Psoas muscle (tissue), 8 donors: ENCODE data around the gene ZNF219. TPM values are rescaled to one million over a fixed set of nuclear protein-coding genes. Genes with fewer than 3 reads are reported as not detected.

Experiments used
- ATAC-seq, 4 donors: fragments of 200-7000 bp; cut with Tn5 transposase; one replicate each; pipeline ENCODE4 v1.9.1; 2020; ENCODE audit warnings: moderate library complexity in 3 of 4, mild to moderate bottlenecking in 2 of 4
- DNase-seq, 2 donors: peaks; one replicate each; pipeline ENCODE4 v3.0.0-alpha.2; 2020
- H3K27ac ChIP-seq: fragments of 200-600 bp; one replicate; pipeline ENCODE4 v1.8.0; 2022
- H3K27me3 ChIP-seq, 3 donors: fragments of 200-600 bp in 1 of 3; one replicate each; pipeline versions ENCODE4 v1.6.1 to v1.8.0; 2013 to 2022; ENCODE audit warnings: low read length in 2 of 3, mild to moderate bottlenecking in 2 of 3, moderate library complexity in 1 of 3; ENCODE audit not compliant: insufficient read depth in 3 of 3
- H3K36me3 ChIP-seq, 2 donors: fragments of 200-600 bp in 1 of 2; one replicate each; pipeline versions ENCODE4 v1.6.1 to v1.8.0; 2013 to 2022; ENCODE audit warnings: low read depth in 1 of 2, mild to moderate bottlenecking in 1 of 2, moderate library complexity in 1 of 2; ENCODE audit not compliant: insufficient read depth in 1 of 2
- H3K4me1 ChIP-seq: fragments of 200-600 bp; one replicate; pipeline ENCODE4 v1.8.0; 2022
- H3K4me3 ChIP-seq: fragments of 200-600 bp; one replicate; pipeline ENCODE4 v1.8.0; 2022; ENCODE audit warnings: mild to moderate bottlenecking
- H3K9me3 ChIP-seq: fragments of 200-600 bp; one replicate; pipeline ENCODE4 v1.8.0; 2022
- CTCF ChIP-seq: fragments of 200-600 bp; IDR thresholded peaks from one replicate; pipeline ENCODE4 v1.8.0; 2022; ENCODE audit warnings: antibody characterized with exemption
- WGBS, 3 donors: extraction: QIAGEN DNeasy Blood & Tissue Kit; methylation state at CpG; one replicate each; pipeline versions ENCODE4 v1.1.6 to v1.1.7; 2013; 5-methylcytosine and 5-hydroxymethylcytosine counted together
- intact Hi-C, 2 donors: fragments of 100-400 bp; cut with DNase I; formaldehyde crosslinking; loops; one replicate each; pipeline versions ENCODE4 v1.11.0 to v1.14.2; 2022
- polyA plus RNA-seq, 3 donors: library from polyadenylated mRNA; stranded (reverse); fragments of 200-250 nt; gene quantifications; one replicate each; pipeline ENCODE4 v1.2.3, GENCODE V29; 2013
- total RNA-seq, 4 donors: library from RNA; stranded (reverse); fragmentation: NEBNext Ultra II Directional in 2 of 4; extraction: Animal tissue kit (Norgen Biotek cat#: 25700) in 2 of 4; gene quantifications; one replicate each; pipeline versions ENCODE4 v1.2.1 to v1.2.4, GENCODE V29; 2021 to 2023
- donor health status: healthy with polysubstance abuse.
- donor health status: DM: no; HTN: no; CAD: no; lungs with moderate emphysema.
- donor health status: Bipolar disorder and iron deficiency.
- donor health status: healthy.
- donor health status: DM: yes; HTN: yes; CAD: no.
- donor health status: DM: no; HTN: no; CAD: no.
- donor health status: DM: no; HTN: no; CAD: no.
- donor health status: DM: yes; HTN: yes; CAD: no.

The ZNF219 gene
- total and polyA plus RNA-seq, 7 donors: 13.9 to 38.1 (median 28.5) TPM

- ATAC-seq (no peak), DNase-seq (no peak)
- no peaks in the 10 kb centered on the region for H3K36me3 ChIP-seq
- no peak for TF ChIP-seq CTCF
- H3K4me1 ChIP-seq: peaks cover 20% of the 10 kb centered on the region
- H3K27ac ChIP-seq: no peak overlapping the region
- intact Hi-C loops: loop anchor here in 1 of 2 donors (5.0 kb wide), 1 partner anchor 48 kb away; no protein-coding TSS in a partner anchor
- H3K9me3 ChIP-seq: no peaks in the 10 kb centered on the region
- 83 to 87% (median 86%) methylated on average over 3 of the region's 3 CpGs for WGBS, 3 donors
- H3K27me3 ChIP-seq: no peaks in the 10 kb centered on the region
- H3K4me3 ChIP-seq: no peak overlapping the region
Measured at GRCh38 chr14:21050597-21050996, 47.9 kb downstream of the ZNF219 start.

- Histone ChIP-seq H3K9me3 (no peaks in the 10 kb centered on the region), H3K4me1 (peaks cover 23% of the 10 kb centered on the region), H3K4me3 (no peak overlapping the region), H3K27ac (no peak overlapping the region), H3K27me3 (no peaks in the 10 kb centered on the region), H3K36me3 (no peaks in the 10 kb centered on the region)
- intact Hi-C loops: no loop called here
- TF ChIP-seq CTCF: no peak
- DNase-seq (no peak), ATAC-seq (no peak)
- WGBS, 3 donors: 76 to 92% (median 82%) methylated on average over 3 of the region's 3 CpGs
Measured at GRCh38 chr14:21049271-21049673, 49.2 kb downstream of the ZNF219 start.

DNA sequence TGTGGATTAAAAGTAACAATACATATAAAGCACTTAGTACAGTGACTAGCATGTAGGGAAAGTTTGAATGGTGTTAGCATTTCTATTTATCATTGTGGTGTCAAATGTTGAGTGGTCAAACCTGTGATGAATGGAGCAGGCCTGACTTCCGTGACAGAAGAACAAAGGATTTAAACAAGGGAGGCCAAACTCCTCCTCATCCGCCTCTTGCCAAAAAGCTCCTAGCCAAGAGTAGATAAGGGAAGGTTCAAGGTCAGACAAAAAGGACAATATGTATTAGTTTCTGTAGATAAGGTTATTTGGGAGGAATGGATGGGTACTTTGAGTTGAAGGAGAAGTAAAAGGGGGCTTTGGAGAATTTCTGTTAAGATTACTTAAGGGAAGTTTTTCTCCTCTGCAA lies 49.8 kb downstream of the ZNF219 start:
- Histone ChIP-seq H3K9me3 (no peaks in the 10 kb centered on the region), H3K4me3 (no peak overlapping the region), H3K4me1 (peaks cover 29% of the 10 kb centered on the region), H3K27ac (no peak overlapping the region), H3K36me3 (no peaks in the 10 kb centered on the region), H3K27me3 (no peaks in the 10 kb centered on the region)
- TF ChIP-seq CTCF: no peak
- intact Hi-C loops: no loop called here
- WGBS, 3 donors: 59 to 77% (median 61%) methylated on average over 2 of the region's 2 CpGs
- no peak for DNase-seq
- no peak for ATAC-seq

- intact Hi-C loops: no loop called here
- DNase-seq: no peak
- Histone ChIP-seq H3K27ac (peak overlapping the region; percentile 70), H3K4me3 (no peak overlapping the region), H3K36me3 (no peaks in the 10 kb centered on the region), H3K27me3 (no peaks in the 10 kb centered on the region), H3K4me1 (peaks cover 42% of the 10 kb centered on the region), H3K9me3 (no peaks in the 10 kb centered on the region)
- peak in 3 of 4 donors; percentile 37 to 59 (median 44) for ATAC-seq
- WGBS, 3 donors: 29 to 30% (median 29%) methylated on average over 2 of the region's 2 CpGs
- no peak for TF ChIP-seq CTCF
Measured at GRCh38 chr14:21047378-21047781, 51.1 kb downstream of the ZNF219 start.

- peaks cover 70% of the 10 kb centered on the region for H3K4me1 ChIP-seq
- H3K9me3 ChIP-seq: no peaks in the 10 kb centered on the region
- intact Hi-C loops: loop anchor here (5.0 kb wide), 2 partner anchors 187 to 347 kb away; no protein-coding TSS in a partner anchor
- TF ChIP-seq CTCF: no peak
- H3K4me3 ChIP-seq: no peak overlapping the region
- DNase-seq (peak; percentile 35 to 73), ATAC-seq (peak in 3 of 4 donors; percentile 9 to 58 (median 48))
- peak overlapping the region; percentile 73 for H3K27ac ChIP-seq
- WGBS, 3 donors: 13 to 15% (median 14%) methylated on average over 6 of the region's 6 CpGs
- no peaks in the 10 kb centered on the region for H3K27me3 ChIP-seq
- no peaks in the 10 kb centered on the region for H3K36me3 ChIP-seq
Measured at GRCh38 chr14:21043974-21044618, 54.4 kb downstream of the ZNF219 start.
